NT2/D1 (cell line): ENCODE data around the gene CYB5R4.
"Not testable (repeated sequence)": the region's sequence is repeated elsewhere in the genome, so short reads cannot be mapped to it uniquely, and the experiment has no call there.

Experiments used
- SUZ12 ChIP-seq: IDR thresholded peaks from 2 replicates; pipeline ENCODE4 v1.6.1; 2011; ENCODE audit not compliant: insufficient read length, insufficient read depth; ENCODE audit errors: extremely low read depth
- ZNF274 ChIP-seq: IDR thresholded peaks from 2 replicates; pipeline ENCODE4 v1.6.1; 2011; ENCODE audit warnings: mild to moderate bottlenecking, low read depth, low read length

GRCh38 chr6:83947983-83948382 lies 88.5 kb downstream of the CYB5R4 start:
- not testable (repeated sequence) for TF ChIP-seq ZNF274, SUZ12
